GM21367 (cell line): ENCODE measurements around the gene PACSIN1.

Experiments
- ATAC-seq: cut with Tn5 transposase; IDR thresholded peaks from one replicate; pipeline ENCODE4 v1.9.1; 2021; ENCODE audit not compliant: unreplicated experiment

The PACSIN1 gene

GRCh38 chr6:34578445-34579262, 112.8 kb downstream of the PACSIN1 start:
- ATAC-seq: no peak

- ATAC-seq: no peak
Measured at GRCh38 chr6:34580707-34581560, 115.1 kb downstream of the PACSIN1 start.

GRCh38 chr6:34581561-34581920, 115.7 kb downstream of the PACSIN1 start:
- no peak for ATAC-seq

GRCh38 chr6:34583461-34583860, 117.6 kb downstream of the PACSIN1 start:
- ATAC-seq: no peak

- ATAC-seq: no peak
Measured at GRCh38 chr6:34583861-34584604, 118.2 kb downstream of the PACSIN1 start.

GRCh38 chr6:34584694-34585093, 118.8 kb downstream of the PACSIN1 start:
- ATAC-seq: no peak
